Smooth muscle cell (in vitro differentiated cells): ENCODE data around the gene SLC7A9. TPM values are rescaled to one million over a fixed set of nuclear protein-coding genes. Genes with fewer than 3 reads are reported as not detected.

Experiments used
- DNase-seq: peaks from one replicate; lab custom pipeline; 2025; ENCODE audit not compliant: unreplicated experiment; lab: John Stamatoyannopoulos, UW
- H2AFZ ChIP-seq: fragments of 200-600 bp; sonication (generic); 2 replicates; pipeline ENCODE4 v1.6.0; 2016; ENCODE audit warnings: antibody characterized with exemption, low read depth, mild to moderate bottlenecking
- H3F3A ChIP-seq: fragments of 200-600 bp; sonication (generic); 2 replicates; pipeline ENCODE4 v1.6.0; 2017; ENCODE audit warnings: antibody characterized with exemption, low read depth
- H3K27ac ChIP-seq: fragments of 200-600 bp; sonication (generic); 2 replicates; pipeline ENCODE4 v1.5.1; 2016; ENCODE audit warnings: low read depth, mild to moderate bottlenecking
- H3K27me3 ChIP-seq: fragments of 200-600 bp; sonication (generic); 2 replicates; pipeline ENCODE4 v1.6.1; 2016; ENCODE audit warnings: low read depth, mild to moderate bottlenecking
- H3K36me3 ChIP-seq: fragments of 200-600 bp; sonication (generic); 2 replicates; pipeline ENCODE4 v1.5.1; 2016; ENCODE audit warnings: low read depth
- H3K4me1 ChIP-seq: fragments of 200-600 bp; sonication (generic); 2 replicates; pipeline ENCODE4 v1.5.1; 2016; ENCODE audit warnings: low read depth
- H3K4me2 ChIP-seq: fragments of 200-600 bp; sonication (generic); 2 replicates; pipeline ENCODE4 v1.6.0; 2016; ENCODE audit warnings: mild to moderate bottlenecking
- H3K4me3 ChIP-seq: fragments of 200-600 bp; sonication (generic); 2 replicates; pipeline ENCODE4 v1.5.1; 2016; ENCODE audit warnings: mild to moderate bottlenecking
- H3K79me2 ChIP-seq: fragments of 200-600 bp; sonication (generic); 2 replicates; pipeline ENCODE4 v1.6.0; 2016; ENCODE audit warnings: low read depth, mild to moderate bottlenecking
- H3K9ac ChIP-seq: fragments of 200-600 bp; sonication (generic); 2 replicates; pipeline ENCODE4 v1.6.0; 2016; ENCODE audit warnings: low read depth
- H3K9me3 ChIP-seq: fragments of 200-600 bp; sonication (generic); replicated peaks from 2 replicates; pipeline ENCODE4 v1.5.1; 2016; ENCODE audit warnings: low read depth
- H4K20me1 ChIP-seq: fragments of 200-600 bp; sonication (generic); 2 replicates; pipeline ENCODE4 v1.6.0; 2016; ENCODE audit warnings: low read depth
- CTCF ChIP-seq: fragments of 200-600 bp; sonication (generic); IDR thresholded peaks from 2 replicates; pipeline ENCODE4 v1.5.1; 2017; ENCODE audit warnings: borderline replicate concordance, mild to moderate bottlenecking, antibody characterized with exemption; ENCODE audit not compliant: insufficient read depth, poor library complexity, severe bottlenecking
- WGBS: methylation state at CpG from one replicate; pipeline ENCODE4 v1.1.7; 2016; ENCODE audit warnings: low lambda C conversion rate; 5-methylcytosine and 5-hydroxymethylcytosine counted together
- polyA plus RNA-seq: library from polyadenylated mRNA; unstranded; fragments of >200 nt; fragmentation: Nextera tagmentation; extraction: Ambion mirVana; gene quantifications from 2 replicates; pipeline ENCODE4 v1.2.1, GENCODE V29; 2016
- total RNA-seq: library from RNA; depleted of rRNA; stranded (reverse); fragments of >200 nt; gene quantifications from 2 replicates; pipeline ENCODE4 v1.2.3, GENCODE V29; 2014

SLC7A9 gene
- total and polyA plus RNA-seq, 2 experiments from 2014 or later, result 0.21 TPM; not detected in 1

- Histone ChIP-seq H3K4me3 (no peak overlapping the region), H3K4me1 (no peaks in the 10 kb centered on the region), H3K27me3 (no peaks in the 10 kb centered on the region), H2AFZ (no peak overlapping the region), H3K4me2 (no peak overlapping the region), H3K79me2 (no peaks in the 10 kb centered on the region), H3K27ac (no peak overlapping the region), H3K9me3 (no peaks in the 10 kb centered on the region), H3F3A (no peaks in the 10 kb centered on the region), H4K20me1 (no peaks in the 10 kb centered on the region), H3K9ac (no peak overlapping the region), H3K36me3 (no peaks in the 10 kb centered on the region)
- no peak for DNase-seq
- 93% methylated on average over 9 of the region's 9 CpGs for WGBS
- no peak for TF ChIP-seq CTCF
Measured at GRCh38 chr19:32876236-32876918, 6.8 kb upstream of the SLC7A9 start.

- no peaks in the 10 kb centered on the region for H3K79me2 ChIP-seq
- no peaks in the 10 kb centered on the region for H3F3A ChIP-seq
- no peaks in the 10 kb centered on the region for H3K36me3 ChIP-seq
- H3K9me3 ChIP-seq, result no peaks in the 10 kb centered on the region
- H2AFZ ChIP-seq, result no peak overlapping the region
- no peak overlapping the region for H3K4me3 ChIP-seq
- no peak overlapping the region for H3K27ac ChIP-seq
- no peak for TF ChIP-seq CTCF
- H3K27me3 ChIP-seq, result no peaks in the 10 kb centered on the region
- H4K20me1 ChIP-seq, result no peaks in the 10 kb centered on the region
- no peak overlapping the region for H3K4me2 ChIP-seq
- no peak for DNase-seq
- 82% methylated on average over 7 of the region's 7 CpGs for WGBS
- H3K4me1 ChIP-seq, result no peaks in the 10 kb centered on the region
- no peak overlapping the region for H3K9ac ChIP-seq
Measured at GRCh38 chr19:32875428-32875827, 5.9 kb upstream of the SLC7A9 start.

- no peaks in the 10 kb centered on the region for H3K79me2 ChIP-seq
- no peak overlapping the region for H3K4me2 ChIP-seq
- H3K9ac ChIP-seq, result no peak overlapping the region
- H3K9me3 ChIP-seq, result no peaks in the 10 kb centered on the region
- H3K27me3 ChIP-seq, result no peaks in the 10 kb centered on the region
- no peaks in the 10 kb centered on the region for H3F3A ChIP-seq
- no peaks in the 10 kb centered on the region for H3K4me1 ChIP-seq
- no peak overlapping the region for H3K4me3 ChIP-seq
- H4K20me1 ChIP-seq, result no peaks in the 10 kb centered on the region
- H2AFZ ChIP-seq, result no peak overlapping the region
- DNase-seq, result no peak
- no peak overlapping the region for H3K27ac ChIP-seq
- no peak for TF ChIP-seq CTCF
- H3K36me3 ChIP-seq, result no peaks in the 10 kb centered on the region
- WGBS, result 93% methylated on average over 9 of the region's 9 CpGs
Measured at GRCh38 chr19:32874605-32875004, 5.0 kb upstream of the SLC7A9 start.
